Naive B cell (primary cell): ENCODE data around the gene CC2D2A. TPM values are rescaled to one million over a fixed set of nuclear protein-coding genes. Genes with fewer than 3 reads are reported as not detected.

Experiments used
- ATAC-seq, 2 donors: fragments of 150-1000 bp; cut with Tn5 transposase; 2 replicates each; pipeline ENCODE4 v1.10.0; 2021; ENCODE audit warnings: low read depth in 2 of 2, mild to moderate bottlenecking in 2 of 2, moderate library complexity in 2 of 2
- DNase-seq: peaks from one replicate; pipeline ENCODE4 v3.0.0; 2022
- H3K27ac Mint-ChIP-seq, 6 donors: one replicate each; pipeline ENCODE4 v1.8.0; 2020 to 2022; ENCODE audit warnings: mild to moderate bottlenecking in 6 of 6, mixed read lengths in 6 of 6, moderate library complexity in 5 of 6, inconsistent platforms in 2 of 6
- H3K27me3 Mint-ChIP-seq, 3 donors: one replicate each; pipeline ENCODE4 v1.8.0; 2021 to 2022; ENCODE audit warnings: mixed read lengths in 3 of 3, mild to moderate bottlenecking in 1 of 3
- H3K36me3 Mint-ChIP-seq, 2 donors: one replicate each; pipeline ENCODE4 v1.8.0; 2020 to 2022; ENCODE audit warnings: mixed read lengths in 2 of 2, inconsistent platforms in 1 of 2, mild to moderate bottlenecking in 1 of 2
- H3K4me1 Mint-ChIP-seq, 3 donors: one replicate each; pipeline ENCODE4 v1.8.0; 2020 to 2022; ENCODE audit warnings: mixed read lengths in 3 of 3, inconsistent platforms in 1 of 3, mild to moderate bottlenecking in 1 of 3, moderate library complexity in 1 of 3
- H3K4me3 Mint-ChIP-seq, 8 donors: one replicate each; pipeline ENCODE4 v1.8.0; 2020 to 2022; ENCODE audit warnings: mild to moderate bottlenecking in 8 of 8, mixed read lengths in 8 of 8, moderate library complexity in 8 of 8, inconsistent platforms in 2 of 8
- H3K9me3 Mint-ChIP-seq, 7 donors: one replicate each; pipeline ENCODE4 v1.8.0; 2020 to 2022; ENCODE audit warnings: mixed read lengths in 7 of 7, mild to moderate bottlenecking in 5 of 7, inconsistent platforms in 2 of 7, moderate library complexity in 1 of 7
- polyA plus RNA-seq, 6 donors: library from polyadenylated mRNA; unstranded; fragments of 300-500 nt; fragmentation: Illumina TruSeq; gene quantifications; one replicate each; pipeline ENCODE4 v1.2.3, GENCODE V29; 2021; ENCODE audit warnings: low read depth in 6 of 6

Gene CC2D2A
- polyA plus RNA-seq, 6 donors from 2014 or later: not detected

DNA sequence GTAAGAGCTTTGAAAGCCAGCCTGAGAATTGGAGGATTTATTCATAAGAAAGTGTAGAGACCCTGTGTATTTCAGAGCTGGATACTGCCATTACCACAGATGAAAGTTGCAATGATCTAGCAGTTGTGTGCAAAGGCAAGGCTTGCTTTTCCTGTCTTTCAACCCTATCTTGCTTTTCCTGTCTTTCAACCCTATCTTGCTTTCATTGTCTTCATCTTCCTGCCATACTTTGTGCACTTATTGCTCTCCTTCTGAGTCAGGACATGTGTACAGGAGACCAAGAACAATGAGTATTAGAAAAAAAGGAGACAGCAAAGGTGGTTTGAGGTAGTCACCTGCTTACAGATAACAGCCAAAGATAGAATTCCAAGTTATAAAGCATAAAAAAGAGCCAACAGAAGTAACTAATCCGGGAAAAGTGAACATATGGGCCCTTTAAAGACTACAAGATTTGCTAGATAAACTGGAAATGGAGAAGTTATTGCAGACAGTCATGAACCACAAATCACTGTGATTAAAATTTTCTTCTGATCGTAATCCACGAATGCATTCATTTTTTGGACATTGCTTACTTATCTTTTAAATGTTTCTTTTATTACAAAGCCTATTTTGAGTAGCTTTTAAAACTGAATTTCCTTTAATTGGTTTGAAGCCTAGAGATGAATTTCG is 24.7 kb upstream of the CC2D2A start:
- H3K9me3 Mint-ChIP-seq: peaks cover 0 to 7% (median 2%) of the 10 kb centered on the region in 7 donors
- peaks cover 0 to 1% (median 0%) of the 10 kb centered on the region in 3 donors for H3K4me1 Mint-ChIP-seq
- ATAC-seq (no peak), DNase-seq (no peak)
- no peak overlapping the region for H3K27ac Mint-ChIP-seq
- no peaks in the 10 kb centered on the region for H3K36me3 Mint-ChIP-seq
- H3K27me3 Mint-ChIP-seq: peaks cover 0 to 5% (median 0%) of the 10 kb centered on the region in 3 donors
- no peak overlapping the region for H3K4me3 Mint-ChIP-seq

DNA sequence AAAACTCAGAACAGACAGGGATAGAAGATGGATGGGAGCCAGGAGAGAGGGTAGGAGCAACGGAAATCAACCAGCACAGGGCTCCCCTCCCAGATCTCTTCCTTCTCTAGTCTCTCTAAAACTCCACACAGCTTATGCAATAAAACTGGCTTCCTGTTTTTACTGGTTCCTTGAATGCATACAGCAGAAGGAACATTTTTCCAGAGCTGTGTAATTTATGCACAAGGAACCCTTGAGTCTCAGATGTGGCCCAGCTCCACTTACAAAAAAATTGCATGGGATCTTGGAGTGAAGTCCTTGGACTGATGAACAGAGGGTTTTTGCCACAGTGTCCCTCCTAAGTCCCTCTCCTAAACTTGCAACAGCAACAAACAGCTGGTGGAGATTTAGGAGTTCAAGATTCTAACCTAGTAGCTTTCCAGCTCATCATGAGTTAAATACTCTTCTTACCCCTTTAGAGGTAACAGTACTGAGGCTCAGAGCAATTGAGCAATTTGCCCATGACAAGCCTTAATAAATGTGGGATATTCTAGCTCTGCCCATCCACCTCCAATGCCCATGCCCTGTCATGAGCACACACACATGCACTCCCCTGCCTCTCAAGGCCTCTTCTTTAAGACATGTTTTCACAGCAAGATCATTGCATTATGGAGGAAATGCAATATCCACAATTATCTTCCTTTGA is 18.4 kb upstream of the CC2D2A start:
- Mint-ChIP-seq H3K27ac (no peak overlapping the region), H3K9me3 (peaks cover 0 to 4% (median 2%) of the 10 kb centered on the region in 7 donors), H3K36me3 (no peaks in the 10 kb centered on the region), H3K4me3 (no peak overlapping the region), H3K4me1 (peaks cover 5 to 14% (median 5%) of the 10 kb centered on the region in 3 donors), H3K27me3 (peaks cover 0 to 5% (median 0%) of the 10 kb centered on the region in 3 donors)
- DNase-seq (no peak), ATAC-seq (no peak)

DNA sequence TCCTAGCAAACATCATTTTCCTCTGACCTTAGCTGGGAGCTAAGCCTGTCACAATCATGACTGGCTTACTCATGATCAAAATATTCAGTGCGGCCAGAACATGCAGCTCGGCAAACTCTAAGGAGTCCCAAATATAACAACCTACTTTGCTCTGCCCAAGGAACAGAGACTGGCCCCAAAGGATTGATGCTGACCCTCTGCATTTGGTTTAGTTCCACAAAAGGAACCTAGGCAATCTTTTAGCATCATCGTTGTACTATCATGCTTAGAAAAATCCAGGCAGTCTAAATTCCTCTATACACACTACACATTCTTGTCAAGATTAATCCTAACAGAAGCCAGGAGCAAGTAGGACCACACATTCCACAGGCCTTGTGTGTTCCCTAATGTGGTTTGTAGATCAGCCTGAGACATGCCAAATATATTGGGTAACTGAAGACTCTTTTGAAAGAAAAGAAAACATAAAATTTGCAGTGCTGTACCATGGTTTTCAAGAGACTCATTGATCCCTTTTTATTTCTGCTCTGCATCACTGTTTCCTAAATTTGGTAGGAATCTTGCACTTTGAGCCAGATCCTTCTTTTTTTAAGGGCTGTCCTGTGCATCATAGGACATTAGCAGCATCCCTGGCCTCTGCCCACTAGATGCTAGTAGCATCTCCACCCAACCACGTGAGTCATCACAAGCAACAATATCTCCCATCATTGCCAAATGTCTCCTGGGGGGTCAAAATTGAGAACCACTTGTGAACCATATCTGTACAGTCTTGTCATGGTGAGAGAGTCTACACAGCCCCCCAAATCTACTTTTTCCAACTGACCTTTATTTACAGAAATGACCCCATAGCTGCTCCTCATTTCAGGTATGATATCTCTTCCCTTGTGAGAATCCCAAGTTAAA is 17.6 kb upstream of the CC2D2A start:
- Mint-ChIP-seq H3K9me3 (peaks cover 0 to 3% (median 0%) of the 10 kb centered on the region in 7 donors), H3K4me3 (no peak overlapping the region), H3K27ac (no peak overlapping the region), H3K4me1 (peaks cover 12 to 22% (median 13%) of the 10 kb centered on the region in 3 donors), H3K27me3 (no peaks in the 10 kb centered on the region), H3K36me3 (no peaks in the 10 kb centered on the region)
- ATAC-seq: no peak
- no peak for DNase-seq

DNA sequence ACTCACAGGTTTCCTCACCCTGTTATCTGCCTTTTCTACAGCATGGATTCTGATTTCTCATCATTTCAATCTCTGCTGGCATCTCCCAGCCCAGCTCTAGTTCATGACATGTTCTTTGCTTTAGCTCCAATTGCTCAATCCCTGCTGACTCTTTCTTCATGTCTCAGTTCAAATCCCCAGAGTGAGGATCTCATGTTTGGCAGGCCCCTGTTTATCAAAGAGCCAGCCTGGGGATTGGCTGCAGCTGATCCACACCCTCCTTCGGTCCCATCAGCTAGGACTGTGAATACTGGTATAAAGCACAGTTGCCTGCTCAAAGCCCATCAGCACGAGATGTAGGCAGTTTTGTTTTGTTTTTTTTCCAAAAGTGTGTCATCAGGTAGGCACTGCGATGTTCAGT is 14.4 kb upstream of the CC2D2A start:
- peaks cover 19 to 27% (median 19%) of the 10 kb centered on the region in 3 donors for H3K4me1 Mint-ChIP-seq
- no peak overlapping the region for H3K27ac Mint-ChIP-seq
- no peak for ATAC-seq

DNA sequence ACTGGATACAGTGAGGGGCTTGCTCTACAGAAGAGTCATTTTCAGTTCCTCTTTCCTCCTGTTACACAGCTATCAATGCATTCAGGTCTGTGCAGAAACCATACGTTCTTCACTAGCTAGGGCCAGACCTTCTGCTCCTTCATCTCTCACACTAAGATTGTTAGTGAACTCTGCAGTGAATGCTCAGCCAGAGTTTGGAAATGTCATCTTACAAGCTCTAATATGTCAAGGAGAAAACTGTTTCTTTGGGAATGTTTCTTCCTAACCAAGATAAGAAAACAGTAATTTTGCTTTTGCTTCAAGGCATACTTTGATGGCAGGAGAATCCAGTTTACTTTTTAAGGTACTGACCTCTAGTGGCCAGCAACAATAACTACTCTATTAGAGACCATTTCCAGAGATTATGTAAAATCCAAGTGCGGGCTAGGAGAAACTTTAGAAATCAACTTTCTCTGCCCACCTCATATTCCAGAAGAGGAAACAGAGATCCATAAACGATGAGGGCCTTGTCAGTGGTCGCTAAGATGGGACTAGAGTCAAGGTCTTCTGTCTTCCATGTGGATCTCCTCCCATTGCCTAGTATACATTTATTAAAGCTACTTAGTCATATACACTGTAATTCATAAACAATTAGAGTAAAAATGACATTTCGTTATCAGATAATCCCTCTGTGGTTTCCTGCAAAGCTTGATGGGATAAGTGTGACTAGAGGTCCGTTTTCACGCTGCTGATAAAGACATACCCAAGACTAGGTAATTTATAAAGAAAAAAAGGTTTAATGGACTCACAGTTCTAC is 12.1 kb upstream of the CC2D2A start:
- Mint-ChIP-seq H3K4me3 (peak overlapping the region in 5 of 8 donors; percentile 53 to 71 (median 69)), H3K4me1 (peaks cover 19 to 27% (median 19%) of the 10 kb centered on the region in 3 donors), H3K36me3 (no peaks in the 10 kb centered on the region), H3K27me3 (peaks cover 0 to 18% (median 0%) of the 10 kb centered on the region in 3 donors), H3K27ac (peak overlapping the region in 2 of 6 donors; percentile 7 to 68), H3K9me3 (no peaks in the 10 kb centered on the region)
- ATAC-seq (peak; percentile 100), DNase-seq (peak; percentile 73)

More for the DNA sequence above, 14.4 kb upstream of the CC2D2A start:
- H3K9me3 Mint-ChIP-seq: no peaks in the 10 kb centered on the region
- DNase-seq: no peak
- peaks cover 0 to 5% (median 0%) of the 10 kb centered on the region in 3 donors for H3K27me3 Mint-ChIP-seq
- H3K36me3 Mint-ChIP-seq: no peaks in the 10 kb centered on the region
- H3K4me3 Mint-ChIP-seq: no peak overlapping the region

DNA sequence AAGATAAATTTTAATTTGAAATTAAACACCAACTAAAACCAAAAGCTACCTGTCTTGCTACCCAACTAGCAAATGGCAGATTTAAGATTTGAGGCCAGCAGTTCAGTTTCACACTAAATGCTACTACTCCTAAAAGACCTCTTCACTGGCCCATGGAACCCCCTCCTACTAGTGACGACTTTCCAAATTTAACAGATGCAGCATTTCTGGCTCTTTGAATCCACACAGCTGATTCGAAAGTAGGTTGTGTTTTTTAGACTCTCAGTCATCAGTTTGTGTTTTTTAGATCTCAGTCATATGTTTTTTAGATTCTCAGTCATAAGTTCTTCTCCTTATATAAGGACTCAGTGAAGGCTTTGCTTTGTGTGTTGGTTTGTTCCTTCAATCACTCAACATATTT is 11.1 kb upstream of the CC2D2A start:
- peak overlapping the region in 1 of 6 donors; percentile 82 for H3K27ac Mint-ChIP-seq
- H3K36me3 Mint-ChIP-seq: no peaks in the 10 kb centered on the region
- H3K27me3 Mint-ChIP-seq: peaks cover 0 to 18% (median 0%) of the 10 kb centered on the region in 3 donors
- no peak overlapping the region for H3K4me3 Mint-ChIP-seq
- no peaks in the 10 kb centered on the region for H3K9me3 Mint-ChIP-seq
- no peak for DNase-seq
- ATAC-seq: no peak
- peaks cover 19 to 27% (median 19%) of the 10 kb centered on the region in 3 donors for H3K4me1 Mint-ChIP-seq

DNA sequence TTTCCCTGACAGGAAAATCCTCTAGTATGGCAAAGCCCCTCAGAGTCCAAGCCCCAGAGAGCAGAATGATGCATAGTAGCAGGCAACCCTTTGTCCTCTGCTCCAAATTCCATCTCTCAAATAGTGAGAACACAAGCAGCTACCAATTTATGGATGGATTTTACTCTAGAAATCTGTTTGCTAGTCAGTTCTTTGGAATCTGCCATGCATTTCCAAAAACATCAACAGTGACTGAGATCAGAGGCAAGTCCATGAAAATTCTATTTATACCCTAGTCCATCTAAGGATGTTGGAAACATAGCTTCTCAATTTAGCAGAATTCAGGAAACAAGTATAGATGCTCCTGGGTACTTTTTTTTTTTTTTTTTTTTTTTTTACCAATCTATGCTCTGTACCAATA is 10.0 kb upstream of the CC2D2A start:
- Mint-ChIP-seq H3K27me3 (peaks cover 0 to 20% (median 0%) of the 10 kb centered on the region in 3 donors), H3K27ac (no peak overlapping the region), H3K4me3 (no peak overlapping the region), H3K4me1 (peaks cover 19 to 27% (median 19%) of the 10 kb centered on the region in 3 donors), H3K36me3 (no peaks in the 10 kb centered on the region), H3K9me3 (no peaks in the 10 kb centered on the region)
- DNase-seq (no peak), ATAC-seq (no peak)

DNA sequence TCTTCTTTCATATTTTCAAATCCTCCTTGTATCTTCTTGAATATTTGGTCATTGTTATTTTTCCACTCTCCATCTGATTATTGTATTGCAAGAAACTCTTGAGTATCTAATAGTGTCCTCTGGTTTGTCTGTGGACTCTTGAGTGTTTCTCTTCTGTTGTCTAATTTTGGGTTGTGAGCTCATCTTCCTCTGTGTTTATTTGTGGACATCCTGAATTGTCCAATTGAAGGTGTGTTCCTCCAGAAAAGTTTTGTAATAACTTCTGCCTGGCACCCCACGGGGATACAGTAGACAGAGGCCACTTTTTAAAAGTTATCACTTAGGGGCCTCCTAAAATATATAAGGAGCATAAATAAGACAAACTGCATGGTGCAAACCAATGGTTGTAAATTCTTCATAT is 3.1 kb upstream of the CC2D2A start:
- Mint-ChIP-seq H3K36me3 (no peaks in the 10 kb centered on the region), H3K27ac (no peak overlapping the region)

DNA sequence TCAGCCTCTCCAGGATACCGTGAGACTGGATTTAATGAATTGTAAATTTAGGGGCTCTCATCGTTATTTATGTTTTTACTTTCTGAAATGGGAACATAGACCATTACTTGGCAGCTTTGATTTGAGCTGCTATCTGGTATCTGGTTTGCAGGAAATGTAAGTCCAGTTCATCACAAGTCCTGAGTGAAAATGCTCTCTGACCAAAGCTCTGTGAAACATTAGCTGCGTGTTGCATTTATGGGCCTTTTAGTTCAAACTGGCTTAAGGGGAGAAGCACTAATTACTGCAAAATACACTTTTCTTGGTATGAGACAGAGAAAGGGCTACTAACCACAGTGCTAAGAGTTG is 420 bp downstream of the CC2D2A start:
- DNase-seq: no peak
- Mint-ChIP-seq H3K4me1 (peaks cover 10 to 11% (median 11%) of the 10 kb centered on the region in 3 donors), H3K27ac (peak overlapping the region in 1 of 6 donors; percentile 50)

More for the DNA sequence above, 3.1 kb upstream of the CC2D2A start:
- no peak for DNase-seq
- H3K9me3 Mint-ChIP-seq: peaks cover 0 to 2% (median 0%) of the 10 kb centered on the region in 7 donors
- peaks cover 10 to 11% (median 11%) of the 10 kb centered on the region in 3 donors for H3K4me1 Mint-ChIP-seq
- no peak overlapping the region for H3K4me3 Mint-ChIP-seq
- H3K27me3 Mint-ChIP-seq: peaks cover 13 to 44% (median 18%) of the 10 kb centered on the region in 3 donors
- ATAC-seq: no peak

DNA sequence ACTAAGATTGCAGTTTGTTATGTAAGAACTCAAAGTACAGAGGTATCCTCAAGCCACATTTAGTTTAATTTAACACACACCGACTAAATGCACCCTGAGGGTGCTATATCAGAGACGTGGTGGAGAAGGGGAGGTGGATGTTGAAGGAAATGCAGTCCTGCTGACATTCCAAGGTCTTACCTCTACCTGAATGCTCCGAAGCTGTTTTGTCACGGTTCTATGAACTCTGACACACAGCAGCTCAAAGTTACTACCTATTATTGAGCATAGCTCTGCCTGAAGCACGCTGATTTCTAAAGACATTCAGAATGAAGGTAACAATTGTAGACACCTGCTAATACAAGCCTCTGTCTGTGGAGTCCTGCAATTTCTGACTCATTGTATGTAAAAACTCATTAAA is 6.7 kb downstream of the CC2D2A start:
- no peaks in the 10 kb centered on the region for H3K4me1 Mint-ChIP-seq
- no peaks in the 10 kb centered on the region for H3K36me3 Mint-ChIP-seq
- H3K27ac Mint-ChIP-seq: no peak overlapping the region
- DNase-seq (no peak), ATAC-seq (no peak)
- no peak overlapping the region for H3K4me3 Mint-ChIP-seq
- no peaks in the 10 kb centered on the region for H3K9me3 Mint-ChIP-seq
- H3K27me3 Mint-ChIP-seq: no peaks in the 10 kb centered on the region

More for the DNA sequence above, 420 bp downstream of the CC2D2A start:
- no peaks in the 10 kb centered on the region for H3K36me3 Mint-ChIP-seq
- H3K9me3 Mint-ChIP-seq: peaks cover 0 to 2% (median 0%) of the 10 kb centered on the region in 7 donors
- peak overlapping the region; percentile 23 to 84 (median 69) for H3K4me3 Mint-ChIP-seq
- ATAC-seq: no peak
- peaks cover 13 to 38% (median 18%) of the 10 kb centered on the region in 3 donors for H3K27me3 Mint-ChIP-seq

DNA sequence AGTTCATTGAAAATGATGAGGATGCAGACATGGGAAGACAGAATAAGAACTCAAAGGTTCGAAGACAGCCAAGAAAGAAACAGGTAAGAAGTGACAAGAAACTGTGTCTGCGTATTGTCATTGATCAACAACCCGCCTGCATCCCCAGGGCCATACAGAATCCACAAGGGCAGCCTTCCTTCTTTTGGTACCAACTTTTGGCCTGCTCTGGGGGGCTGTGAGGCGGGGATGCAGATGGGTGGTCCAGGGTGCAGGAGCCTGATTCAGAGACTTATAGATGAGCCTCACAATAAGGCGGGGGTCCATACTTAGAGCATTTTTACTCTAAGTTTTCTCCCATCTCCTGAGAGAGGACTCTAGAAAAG is 9.0 kb downstream of the CC2D2A start:
- H3K9me3 Mint-ChIP-seq: peaks cover 0 to under 1% (median 0%) of the 10 kb centered on the region in 7 donors
- H3K4me1 Mint-ChIP-seq: no peaks in the 10 kb centered on the region
- peaks cover 0 to under 1% (median 0%) of the 10 kb centered on the region in 3 donors for H3K27me3 Mint-ChIP-seq
- no peak overlapping the region for H3K4me3 Mint-ChIP-seq
- DNase-seq (no peak), ATAC-seq (no peak)
- peaks cover 0 to under 1% of the 10 kb centered on the region in 2 donors for H3K36me3 Mint-ChIP-seq
- peak overlapping the region in 2 of 6 donors; percentile 11 to 13 for H3K27ac Mint-ChIP-seq

DNA sequence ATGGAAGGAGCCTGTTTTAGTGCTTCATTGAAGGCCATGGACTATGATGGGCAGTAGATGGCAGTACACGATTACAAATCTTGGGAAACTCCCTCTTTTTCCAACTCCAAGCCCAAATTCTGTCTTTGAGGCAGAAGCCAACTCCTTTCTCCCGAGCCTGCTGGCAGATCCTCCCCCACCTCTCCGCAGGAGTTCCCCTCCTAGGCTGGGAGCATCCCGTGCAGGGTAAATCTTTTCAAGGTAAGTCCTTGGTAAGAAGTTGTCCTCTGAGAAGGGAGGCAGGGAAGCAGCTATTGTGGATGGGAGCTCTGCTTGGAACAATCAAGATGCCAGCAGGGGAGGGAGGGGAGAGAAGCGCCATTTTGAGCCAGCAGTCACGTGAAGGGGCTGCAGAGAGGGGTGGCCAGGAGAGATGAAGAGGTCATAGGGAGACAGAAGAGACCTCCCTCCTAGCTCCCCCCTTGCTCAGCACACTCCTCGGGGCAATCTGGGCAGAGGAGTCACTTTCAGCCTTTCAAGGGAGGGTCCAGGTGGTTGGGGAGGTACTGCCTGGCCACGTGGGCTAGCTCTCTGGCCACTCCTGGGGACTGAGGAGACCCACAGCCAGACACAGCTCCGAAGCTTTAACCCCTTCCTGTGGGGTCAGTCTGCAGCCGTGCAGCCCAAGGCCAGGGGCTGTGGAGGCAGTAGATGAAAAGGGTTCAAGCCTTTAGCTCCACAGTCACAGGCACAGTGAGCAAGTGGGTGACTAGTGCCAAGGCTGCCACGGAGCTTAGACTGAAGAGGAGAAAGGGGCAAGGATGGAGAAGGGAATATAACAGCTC is 9.6 kb downstream of the CC2D2A start:
- peaks cover 0 to 6% of the 10 kb centered on the region in 2 donors for H3K36me3 Mint-ChIP-seq
- H3K4me3 Mint-ChIP-seq: no peak overlapping the region
- DNase-seq (no peak), ATAC-seq (no peak)
- H3K27ac Mint-ChIP-seq: peak overlapping the region in 2 of 6 donors; percentile 42 to 71
- H3K27me3 Mint-ChIP-seq: peaks cover 0 to 6% (median 5%) of the 10 kb centered on the region in 3 donors
- H3K9me3 Mint-ChIP-seq: peaks cover 0 to 6% (median 1%) of the 10 kb centered on the region in 7 donors
- no peaks in the 10 kb centered on the region for H3K4me1 Mint-ChIP-seq
